Diencephalon (tissue), 1 donor: ENCODE data around the gene TXNIP. TPM values are rescaled to one million over a fixed set of nuclear protein-coding genes. Genes with fewer than 3 reads are reported as not detected.

Experiments used
- total RNA-seq: library from RNA; depleted of rRNA; stranded (reverse); fragments of >200 nt; gene quantifications from one replicate; pipeline ENCODE4 v1.2.3, GENCODE V29; 2014

The TXNIP gene
- total RNA-seq = 93.9 TPM

GRCh38 chr1:145996433-145997015 is at the start of gene TXNIP:
Gene TXNIP (minus strand): TSS chr1:145996579. CDS start chr1:145996266, 313 bp downstream.

GRCh38 chr1:146021622-146022402 is 25.4 kb upstream of the TXNIP start, which contains the start of gene HJV:
Gene HJV (minus strand): TSS chr1:146021735. CDS start chr1:146020231, 1,504 bp downstream.

GRCh38 chr1:145964328-145965118 is 31.9 kb downstream of the TXNIP start, which contains the start of the genes ANKRD34A and POLR3GL:
Gene ANKRD34A (minus strand): TSS chr1:145964575. CDS start chr1:145961759, 2,816 bp downstream.
Gene POLR3GL (plus strand): TSS chr1:145964690. CDS start chr1:145974866, 10,176 bp downstream.

GRCh38 chr1:145957443-145958319 is 38.7 kb downstream of the TXNIP start, which contains the start of gene LIX1L:
Gene LIX1L (minus strand): TSS chr1:145958017. CDS start chr1:145957927, 90 bp downstream.

Other genes with a start within 250 kb of the TXNIP start
- 32.5 TPM for gene RNF115, start 172.5 kb downstream of the TXNIP start, total RNA-seq
- 29.1 TPM for gene POLR3C, start 172.4 kb downstream of the TXNIP start, total RNA-seq
- 8.5 TPM for gene NUDT17, start 150.9 kb downstream of the TXNIP start, total RNA-seq
- gene PIAS3, start 137.5 kb downstream of the TXNIP start, total RNA-seq = 11.5 TPM
- gene ANKRD35, start 110.7 kb downstream of the TXNIP start, total RNA-seq = 1.6 TPM
- gene ITGA10, start 86.5 kb downstream of the TXNIP start, total RNA-seq = 1.4 TPM
- gene PEX11B, start 77.9 kb downstream of the TXNIP start, total RNA-seq = 32.1 TPM
- 74.5 TPM for gene RBM8A, start 69.1 kb downstream of the TXNIP start, total RNA-seq
- 23.5 TPM for gene LIX1L, start 38.6 kb downstream of the TXNIP start, total RNA-seq
- 2.5 TPM for gene ANKRD34A, start 32.0 kb downstream of the TXNIP start, total RNA-seq
- 13.4 TPM for gene POLR3GL, start 31.9 kb downstream of the TXNIP start, total RNA-seq
- 0.23 TPM for gene HJV, start 25.2 kb upstream of the TXNIP start, total RNA-seq
- 0.92 TPM for gene NBPF10, start 148.2 kb upstream of the TXNIP start, total RNA-seq
- 20.3 TPM for gene NOTCH2NLA, start 232.4 kb upstream of the TXNIP start, total RNA-seq